IPS-NIHi7 (cell line): Measurements from ENCODE around the gene PRKCD.
A peak's percentile ranks its signal among the peaks of the same experiment; 100 is the strongest.

Experiments
- DNase-seq: peaks from one replicate; pipeline ENCODE4 v3.0.0; 2012; ENCODE audit warnings: mixed read lengths; ENCODE audit errors: extremely low spot score

Gene PRKCD

GRCh38 chr3:53170325-53171063, 9.5 kb downstream of the PRKCD start:
- no peak for DNase-seq

GRCh38 chr3:53171064-53171418, 10.0 kb downstream of the PRKCD start:
- DNase-seq = no peak

GRCh38 chr3:53171827-53172505, 11.0 kb downstream of the PRKCD start:
- DNase-seq = peak; percentile 63

- no peak for DNase-seq
Observed at GRCh38 chr3:53173107-53173506, 12.1 kb downstream of the PRKCD start.

GRCh38 chr3:53174346-53175250, 13.6 kb downstream of the PRKCD start:
- DNase-seq = no peak

- DNase-seq = no peak
Observed at GRCh38 chr3:53175613-53176540, 14.9 kb downstream of the PRKCD start.

GRCh38 chr3:53178246-53178645, 17.2 kb downstream of the PRKCD start:
- DNase-seq = no peak

- no peak for DNase-seq
Observed at GRCh38 chr3:53179580-53179979, 18.6 kb downstream of the PRKCD start.

- DNase-seq = no peak
Observed at GRCh38 chr3:53180305-53181023, 19.5 kb downstream of the PRKCD start.

GRCh38 chr3:53181024-53181371, 20.0 kb downstream of the PRKCD start:
- DNase-seq = no peak

GRCh38 chr3:53181528-53181927, 20.5 kb downstream of the PRKCD start:
- DNase-seq = no peak

GRCh38 chr3:53182764-53183355, 21.9 kb downstream of the PRKCD start:
- DNase-seq = no peak

GRCh38 chr3:53183514-53183913, 22.5 kb downstream of the PRKCD start:
- DNase-seq = no peak

GRCh38 chr3:53184701-53185100, 23.7 kb downstream of the PRKCD start:
- DNase-seq = no peak

GRCh38 chr3:53185761-53186465, 24.9 kb downstream of the PRKCD start:
- no peak for DNase-seq

GRCh38 chr3:53186726-53187125, 25.7 kb downstream of the PRKCD start:
- DNase-seq = no peak

- no peak for DNase-seq
Observed at GRCh38 chr3:53187430-53187829, 26.4 kb downstream of the PRKCD start.

GRCh38 chr3:53188136-53188685, 27.2 kb downstream of the PRKCD start:
- no peak for DNase-seq

GRCh38 chr3:53188720-53189119, 27.7 kb downstream of the PRKCD start:
- no peak for DNase-seq
